SK-MEL-5 (cell line): ENCODE results near the gene SYDE2. TPM values are rescaled to one million over a fixed set of nuclear protein-coding genes. Genes with fewer than 3 reads are reported as not detected.
A peak's percentile ranks its signal among the peaks of the same experiment; 100 is the strongest.
"Not testable (repeated sequence)": the region's sequence is repeated elsewhere in the genome, so short reads cannot be mapped to it uniquely, and the experiment has no call there.

Experiments
- DNase-seq: peaks from one replicate; pipeline ENCODE4 v3.0.0-alpha.2; 2016; ENCODE audit warnings: low read depth, low spot score
- in situ Hi-C: cut with HindIII; loops from 2 replicates; pipeline ENCODE4 v1.10.0; 2016; ENCODE audit warnings: low sequenced_read_pairs, high pct_unique_total_duplicates, low pct_unique_long_range_greater_than_20kb
- total RNA-seq: library from RNA; depleted of rRNA; stranded (reverse); fragments of >200 nt; shearing (Covaris generic); gene quantifications from 2 replicates; pipeline ENCODE4 v1.2.3, GENCODE V29; 2014

SYDE2 gene
- total RNA-seq, 1 experiment from 2014 or later, result 2.0 TPM

- in situ Hi-C loops, result no loop called here
- DNase-seq, result peak; percentile 58
These were observed 12.3 kb downstream of the SYDE2 start for GRCh38 chr1:85188530-85188929.

DNA sequence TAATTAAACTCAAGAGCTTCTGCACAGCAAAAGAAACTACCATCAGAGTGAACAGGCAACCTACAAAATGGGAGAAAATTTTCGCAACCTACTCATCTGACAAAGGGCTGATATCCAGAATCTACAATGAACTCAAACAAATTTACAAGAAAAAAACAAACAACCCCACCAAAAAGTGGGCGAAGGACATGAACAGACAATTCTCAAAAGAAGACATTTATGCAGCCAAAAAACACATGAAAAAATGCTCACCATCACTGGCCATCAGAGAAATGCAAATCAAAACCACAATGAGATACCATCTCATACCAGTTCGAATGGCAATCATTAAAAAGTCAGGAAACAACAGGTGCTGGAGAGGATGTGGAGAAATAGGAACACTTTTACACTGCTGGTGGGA, 13.8 kb downstream of the SYDE2 start:
- in situ Hi-C loops, result not testable (repeated sequence)

GRCh38 chr1:85184245-85184644, 16.6 kb downstream of the SYDE2 start:
- in situ Hi-C loops, result no loop called here
- DNase-seq, result no peak

More for the DNA sequence above, 13.8 kb downstream of the SYDE2 start:
- DNase-seq, result not testable (repeated sequence)

- DNase-seq, result no peak
These were observed 18.1 kb downstream of the SYDE2 start for GRCh38 chr1:85182700-85183099.

DNA sequence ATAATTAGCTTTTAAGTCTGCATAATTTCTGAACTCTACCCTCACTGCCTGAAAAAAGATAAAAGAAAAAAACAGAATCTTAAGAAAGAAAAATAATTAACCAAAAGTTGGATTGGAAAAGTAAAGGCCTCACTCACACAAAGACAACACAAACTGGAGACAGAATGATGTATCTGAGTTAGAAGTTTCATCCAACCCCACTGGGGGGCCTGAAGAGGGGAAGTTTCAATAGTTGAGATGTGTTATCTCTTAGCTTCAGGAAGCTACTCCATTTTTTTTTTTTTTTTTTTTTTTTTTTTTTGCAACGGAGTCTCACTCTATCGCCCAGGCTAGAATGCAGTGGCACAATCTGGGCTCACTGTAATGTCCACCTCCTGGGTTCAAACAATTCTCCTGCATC, 19.9 kb downstream of the SYDE2 start:
- no peak for DNase-seq
- in situ Hi-C loops, result no loop called here

More at GRCh38 chr1:85182700-85183099, 18.1 kb downstream of the SYDE2 start:
- in situ Hi-C loops, result no loop called here

DNA sequence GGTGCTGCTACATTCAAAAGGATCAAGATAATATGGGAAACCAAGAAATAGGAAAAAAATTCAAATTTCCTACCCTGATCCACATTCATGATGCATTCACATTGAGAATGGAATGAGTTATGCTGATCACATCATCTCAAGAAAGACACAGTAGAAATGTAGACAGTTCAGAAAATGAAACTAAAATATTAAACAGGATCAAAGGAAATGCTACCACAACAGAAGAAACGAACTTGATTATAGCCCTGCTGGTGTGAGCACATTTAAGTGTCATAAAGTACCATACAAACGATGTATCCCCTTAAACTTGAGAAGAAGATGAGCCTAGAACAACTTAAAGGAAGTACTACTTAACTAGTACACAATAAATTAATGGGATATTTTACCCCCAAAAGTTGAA, 21.3 kb downstream of the SYDE2 start:
- in situ Hi-C loops, result no loop called here
- no peak for DNase-seq

GRCh38 chr1:85178396-85178795, 22.4 kb downstream of the SYDE2 start:
- DNase-seq, result no peak

DNA sequence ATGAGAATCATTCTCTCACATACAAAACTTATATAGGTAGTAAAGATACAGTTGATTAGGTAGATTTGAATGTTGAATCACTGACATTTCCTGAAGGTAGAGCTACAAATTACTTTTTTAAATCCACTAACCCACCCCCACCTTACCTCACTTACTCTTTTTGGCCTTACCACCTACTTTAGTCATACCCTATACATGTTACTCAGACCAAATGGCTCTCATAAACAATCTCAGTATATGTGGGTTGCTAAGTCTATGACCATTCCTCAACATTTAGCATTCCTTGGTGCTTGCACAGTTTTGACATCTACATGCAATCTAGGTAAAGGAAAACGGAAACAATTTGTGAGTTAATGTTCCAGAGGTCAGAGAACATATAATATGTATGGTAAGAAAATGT, 26.3 kb downstream of the SYDE2 start:
- DNase-seq, result no peak
- in situ Hi-C loops, result no loop called here

More at GRCh38 chr1:85178396-85178795, 22.4 kb downstream of the SYDE2 start:
- in situ Hi-C loops, result no loop called here

- in situ Hi-C loops, result no loop called here
- DNase-seq, result no peak
These were observed 28.0 kb downstream of the SYDE2 start for GRCh38 chr1:85172684-85173337.

DNA sequence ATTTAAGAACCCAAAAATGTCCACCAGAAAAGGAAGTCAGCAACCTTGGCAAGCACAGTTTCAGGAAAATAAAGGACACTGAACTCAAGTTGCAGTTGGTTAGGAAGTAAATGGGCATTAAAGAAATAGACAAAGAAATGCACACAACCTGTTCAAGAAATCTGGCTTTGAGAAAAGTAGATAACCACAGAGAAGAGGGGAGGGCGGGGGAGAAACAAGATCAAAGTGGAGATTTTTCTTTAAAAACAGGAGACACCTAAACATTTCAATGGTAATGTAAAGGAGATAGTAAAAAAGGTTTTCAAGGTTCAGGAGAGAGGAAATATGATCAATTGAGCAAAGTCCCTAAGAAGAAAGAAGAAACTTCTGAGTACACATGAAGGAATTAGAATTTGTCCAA, 29.1 kb downstream of the SYDE2 start:
- DNase-seq, result no peak
- in situ Hi-C loops, result no loop called here

GRCh38 chr1:85168884-85169283, 31.9 kb downstream of the SYDE2 start:
- in situ Hi-C loops, result no loop called here
- DNase-seq, result no peak

DNA sequence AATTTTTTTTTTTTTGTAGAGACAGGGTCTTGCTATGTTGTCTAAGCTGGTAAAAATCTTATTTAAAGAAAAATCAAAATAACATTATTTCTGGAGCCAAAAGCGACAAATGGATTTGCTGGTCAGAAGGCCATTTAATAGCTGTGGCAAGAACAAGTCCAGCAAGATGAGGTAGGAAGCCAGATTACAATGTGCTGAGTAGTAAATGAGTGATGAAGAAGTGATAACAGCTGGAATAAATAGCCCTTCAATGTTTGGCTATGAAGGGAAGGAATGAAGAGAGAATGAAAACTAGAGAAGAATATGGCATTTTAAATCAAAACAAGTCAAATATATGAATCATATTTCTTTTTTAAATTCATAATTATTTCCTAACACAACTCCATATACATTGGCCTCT, 34.5 kb downstream of the SYDE2 start:
- no peak for DNase-seq
- in situ Hi-C loops, result no loop called here

DNA sequence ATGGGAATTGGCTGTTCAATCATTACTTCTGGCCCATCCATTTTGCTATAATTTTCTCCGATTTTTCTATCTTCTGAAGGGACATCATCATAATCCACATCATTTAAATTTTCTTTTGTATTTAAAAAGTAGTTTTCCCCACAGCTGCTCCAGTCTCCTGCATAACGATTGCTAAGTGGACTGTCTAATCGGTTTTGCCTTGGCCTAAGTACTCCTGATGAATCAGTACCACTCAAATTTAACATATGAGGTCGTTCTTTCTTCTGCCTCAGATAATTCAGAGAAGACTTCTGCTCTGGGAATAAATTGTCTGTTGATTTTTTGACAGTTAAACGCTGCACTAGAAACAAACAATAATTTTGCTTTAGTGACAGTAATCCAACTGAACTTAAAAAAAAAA, 41.9 kb downstream of the SYDE2 start:
- in situ Hi-C loops, result no loop called here
- DNase-seq, result no peak

- no peak for DNase-seq
- in situ Hi-C loops, result no loop called here
These were observed 43.4 kb downstream of the SYDE2 start for GRCh38 chr1:85157436-85157835.

GRCh38 chr1:85153149-85153891, 47.5 kb downstream of the SYDE2 start:
- no peak for DNase-seq
- in situ Hi-C loops, result no loop called here

DNA sequence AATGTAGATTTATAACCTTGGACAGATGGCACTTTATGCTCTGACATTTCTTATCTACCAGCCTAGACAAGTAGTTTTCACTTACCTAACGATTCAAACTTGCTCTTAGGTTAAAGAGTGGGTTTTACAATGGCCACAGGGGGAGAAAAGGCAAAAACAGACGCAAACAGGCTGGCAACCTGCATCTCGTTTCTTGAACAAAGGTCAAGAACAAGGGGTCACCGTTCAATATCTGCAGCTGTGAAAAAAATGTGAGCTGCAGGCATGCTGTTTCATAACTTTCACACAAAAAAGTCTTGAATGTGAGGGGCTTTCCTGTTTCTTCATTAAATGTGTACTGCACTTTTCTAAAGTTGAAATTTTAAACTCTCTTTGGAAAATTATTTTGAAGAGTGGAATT, 49.4 kb downstream of the SYDE2 start:
- in situ Hi-C loops, result no loop called here
- DNase-seq, result no peak

DNA sequence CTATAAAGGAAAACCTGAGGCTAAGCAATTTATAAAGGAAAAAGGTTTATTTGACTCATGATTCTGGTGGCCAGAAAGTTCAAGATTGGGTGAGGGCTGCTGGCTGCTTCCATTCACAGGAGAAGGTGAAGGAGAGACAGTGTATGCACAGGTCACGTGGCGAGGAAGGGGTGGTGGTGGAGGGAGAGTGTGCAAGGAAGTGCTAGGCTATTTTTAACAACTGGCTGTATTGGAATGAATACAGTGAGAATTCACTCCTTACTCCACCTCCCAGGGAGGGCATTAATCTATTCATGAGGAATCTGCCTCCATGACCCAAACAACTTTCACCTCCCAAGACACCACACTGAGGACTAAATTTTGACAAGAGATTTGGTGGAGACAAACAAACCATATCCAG, 51.0 kb downstream of the SYDE2 start:
- DNase-seq, result peak; percentile 21
- in situ Hi-C loops, result no loop called here

DNA sequence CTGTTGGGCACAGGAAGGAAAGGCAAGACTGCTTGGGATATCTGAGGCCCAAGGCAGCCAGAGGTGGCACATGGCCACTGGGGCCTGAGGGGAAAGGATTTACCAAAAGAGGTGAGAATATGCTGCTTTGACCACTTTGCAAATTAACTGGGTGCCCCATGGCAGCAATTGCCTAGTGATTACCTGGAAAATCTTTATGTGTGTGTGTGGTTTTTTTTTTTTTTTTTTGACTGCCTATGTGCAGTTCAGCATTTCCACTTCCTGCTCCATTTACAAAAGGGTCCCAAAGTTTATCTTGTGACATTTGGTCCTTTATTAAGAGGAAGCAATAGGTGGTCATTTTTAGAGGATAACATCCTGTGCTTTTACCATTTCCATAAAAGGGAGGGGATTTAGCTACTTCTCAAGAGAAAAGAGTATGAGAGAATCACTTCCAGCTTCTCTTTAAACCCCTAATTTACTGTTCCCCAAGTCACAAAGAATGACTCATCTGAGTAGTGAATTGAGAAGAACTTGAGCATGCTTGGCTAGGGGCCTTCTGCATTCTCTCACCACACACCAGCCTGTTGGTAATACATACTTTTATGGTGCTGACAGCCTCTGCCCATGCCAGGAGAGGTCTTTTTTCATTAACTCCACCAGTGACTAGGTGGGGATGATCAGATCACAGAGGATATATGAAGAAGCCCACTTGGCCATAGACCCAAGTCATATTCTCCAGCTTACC, 52.1 kb downstream of the SYDE2 start:
- DNase-seq, result no peak
- in situ Hi-C loops, result no loop called here

- DNase-seq, result peak; percentile 5
- in situ Hi-C loops, result no loop called here
These were observed 53.9 kb downstream of the SYDE2 start for GRCh38 chr1:85146972-85147359.
